Osteocyte (in vitro differentiated cells): ENCODE measurements around the gene DDOST. TPM values are rescaled to one million over a fixed set of nuclear protein-coding genes. Genes with fewer than 3 reads are reported as not detected.

Source experiments
- DNase-seq: peaks from one replicate; pipeline ENCODE4 v3.0.0; 2021; ENCODE audit warnings: mixed read lengths; ENCODE audit not compliant: unreplicated experiment; ENCODE audit errors: extremely low spot score
- H3K27ac Mint-ChIP-seq: one replicate; pipeline ENCODE4 v1.8.0; 2021; ENCODE audit warnings: mild to moderate bottlenecking, mixed read lengths; ENCODE audit not compliant: unreplicated experiment
- H3K27me3 Mint-ChIP-seq: one replicate; pipeline ENCODE4 v1.8.0; 2021; ENCODE audit warnings: mixed read lengths; ENCODE audit not compliant: unreplicated experiment
- H3K36me3 Mint-ChIP-seq: one replicate; pipeline ENCODE4 v1.8.0; 2021; ENCODE audit warnings: mixed read lengths; ENCODE audit not compliant: unreplicated experiment
- H3K4me1 Mint-ChIP-seq: one replicate; pipeline ENCODE4 v1.8.0; 2021; ENCODE audit warnings: mixed read lengths; ENCODE audit not compliant: unreplicated experiment
- H3K4me3 Mint-ChIP-seq: one replicate; pipeline ENCODE4 v1.8.0; 2021; ENCODE audit warnings: mild to moderate bottlenecking, moderate library complexity, mixed read lengths; ENCODE audit not compliant: unreplicated experiment
- H3K9me3 Mint-ChIP-seq: one replicate; pipeline ENCODE4 v1.8.0; 2021; ENCODE audit warnings: mixed read lengths; ENCODE audit not compliant: unreplicated experiment
- total RNA-seq: library from RNA; stranded (reverse); gene quantifications from 2 replicates; pipeline ENCODE4 v1.2.1, GENCODE V29; 2021
- TF ChIP-seq, protein P1 (sequence below): fragments of 200-600 bp; sonication (generic); IDR thresholded peaks from 2 replicates; pipeline ENCODE4 v1.5.0; 2021; ENCODE audit warnings: antibody characterized with exemption, mild to moderate bottlenecking, moderate library complexity

DDOST gene
- total RNA-seq, 1 donor from 2014 or later, result 267 TPM

DNA sequence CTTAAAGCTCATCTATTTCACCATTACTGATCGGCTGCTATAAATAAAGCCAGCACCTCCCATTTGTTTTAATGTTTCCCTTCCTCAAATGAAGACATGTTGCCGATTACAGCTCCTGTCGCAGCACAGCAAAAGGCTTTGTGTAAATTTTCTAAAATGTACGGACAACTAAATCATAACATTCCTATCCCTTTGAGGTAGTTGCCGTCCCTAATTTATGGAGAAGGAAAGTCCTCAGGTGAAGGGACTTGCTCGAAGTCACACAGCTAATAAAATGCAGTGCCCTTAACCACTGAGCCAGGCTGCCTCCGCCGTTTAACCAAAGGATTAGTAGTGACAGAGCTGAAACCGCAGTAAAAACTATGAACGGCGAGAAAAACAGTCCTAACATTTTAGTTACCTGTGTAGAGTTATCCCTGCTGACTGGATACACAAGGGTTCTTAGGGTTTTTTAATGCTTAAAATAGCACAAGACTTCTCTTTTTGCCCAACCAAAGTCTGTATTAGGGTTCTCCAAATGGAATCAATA lies 27.0 kb downstream of the DDOST start:
- Mint-ChIP-seq H3K27ac (peak overlapping the region; percentile 74), H3K4me3 (peak overlapping the region; percentile 83), H3K4me1 (peaks cover 25% of the 10 kb centered on the region), H3K9me3 (no peaks in the 10 kb centered on the region), H3K27me3 (no peaks in the 10 kb centered on the region), H3K36me3 (peaks cover 15% of the 10 kb centered on the region)
- TF ChIP-seq, protein P1, sequence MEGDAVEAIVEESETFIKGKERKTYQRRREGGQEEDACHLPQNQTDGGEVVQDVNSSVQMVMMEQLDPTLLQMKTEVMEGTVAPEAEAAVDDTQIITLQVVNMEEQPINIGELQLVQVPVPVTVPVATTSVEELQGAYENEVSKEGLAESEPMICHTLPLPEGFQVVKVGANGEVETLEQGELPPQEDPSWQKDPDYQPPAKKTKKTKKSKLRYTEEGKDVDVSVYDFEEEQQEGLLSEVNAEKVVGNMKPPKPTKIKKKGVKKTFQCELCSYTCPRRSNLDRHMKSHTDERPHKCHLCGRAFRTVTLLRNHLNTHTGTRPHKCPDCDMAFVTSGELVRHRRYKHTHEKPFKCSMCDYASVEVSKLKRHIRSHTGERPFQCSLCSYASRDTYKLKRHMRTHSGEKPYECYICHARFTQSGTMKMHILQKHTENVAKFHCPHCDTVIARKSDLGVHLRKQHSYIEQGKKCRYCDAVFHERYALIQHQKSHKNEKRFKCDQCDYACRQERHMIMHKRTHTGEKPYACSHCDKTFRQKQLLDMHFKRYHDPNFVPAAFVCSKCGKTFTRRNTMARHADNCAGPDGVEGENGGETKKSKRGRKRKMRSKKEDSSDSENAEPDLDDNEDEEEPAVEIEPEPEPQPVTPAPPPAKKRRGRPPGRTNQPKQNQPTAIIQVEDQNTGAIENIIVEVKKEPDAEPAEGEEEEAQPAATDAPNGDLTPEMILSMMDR, result no peak
- no peak for DNase-seq

DNA sequence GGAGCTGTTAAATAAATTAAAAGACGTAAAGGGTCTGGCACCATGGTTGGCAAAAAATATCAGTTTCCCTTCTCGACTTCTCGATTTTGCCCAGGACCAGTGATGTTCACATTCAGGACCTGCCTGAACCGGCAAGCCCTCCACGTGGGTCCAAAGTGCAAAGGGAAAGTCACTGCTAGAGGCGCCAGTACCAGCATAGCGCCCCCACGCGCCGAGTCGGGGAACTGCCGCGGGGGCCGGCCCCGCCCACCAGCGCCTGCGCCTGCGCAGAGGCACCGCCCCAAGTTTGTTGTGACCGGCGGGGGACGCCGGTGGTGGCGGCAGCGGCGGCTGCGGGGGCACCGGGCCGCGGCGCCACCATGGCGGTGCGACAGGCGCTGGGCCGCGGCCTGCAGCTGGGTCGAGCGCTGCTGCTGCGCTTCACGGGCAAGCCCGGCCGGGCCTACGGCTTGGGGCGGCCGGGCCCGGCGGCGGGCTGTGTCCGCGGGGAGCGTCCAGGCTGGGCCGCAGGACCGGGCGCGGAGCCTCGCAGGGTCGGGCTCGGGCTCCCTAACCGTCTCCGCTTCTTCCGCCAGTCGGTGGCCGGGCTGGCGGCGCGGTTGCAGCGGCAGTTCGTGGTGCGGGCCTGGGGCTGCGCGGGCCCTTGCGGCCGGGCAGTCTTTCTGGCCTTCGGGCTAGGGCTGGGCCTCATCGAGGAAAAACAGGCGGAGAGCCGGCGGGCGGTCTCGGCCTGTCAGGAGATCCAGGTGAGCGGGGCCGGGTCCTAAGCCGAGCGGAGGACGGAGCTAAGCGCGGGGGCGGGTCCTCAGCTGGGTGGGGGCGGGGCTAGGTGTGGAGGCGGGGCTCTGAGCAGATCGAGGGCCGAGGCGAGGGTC lies 27.7 kb downstream of the DDOST start, which contains the start of gene PINK1:
TSS of gene PINK1 (plus strand) at position 269 of the 875 bp plus-strand sequence. CDS start at position 360, 91 bp downstream.
- Mint-ChIP-seq H3K27me3 (no peaks in the 10 kb centered on the region), H3K4me3 (peak within 1 kb of the TSS; percentile 83), H3K36me3 (peaks cover 8% of the 10 kb centered on the region), H3K4me1 (peaks cover 25% of the 10 kb centered on the region), H3K9me3 (no peaks in the 10 kb centered on the region), H3K27ac (peak within 1 kb of the TSS; percentile 74)
- TF ChIP-seq, protein P1, result peak; percentile 99
- peak; percentile 95 for DNase-seq

DNA sequence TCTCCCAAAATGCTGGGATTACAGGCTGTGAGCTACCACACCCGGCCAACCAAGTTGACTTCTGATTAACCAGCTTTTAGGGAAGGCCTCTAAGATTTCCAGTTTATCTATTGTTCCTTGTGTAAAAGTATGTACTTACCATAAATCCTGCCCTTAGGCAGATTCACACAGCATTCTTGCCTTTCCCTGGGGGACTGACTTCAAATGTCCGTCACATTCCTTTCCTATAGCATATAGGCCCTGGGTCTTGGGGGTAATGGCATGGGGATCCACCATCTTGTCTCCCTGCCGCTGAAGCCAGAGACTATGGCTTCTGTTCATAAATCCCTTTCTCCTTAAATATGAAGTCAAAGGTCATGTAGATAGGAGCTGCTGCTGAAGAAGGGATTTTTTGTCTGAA lies 28.8 kb downstream of the DDOST start:
- peaks cover 25% of the 10 kb centered on the region for H3K4me1 Mint-ChIP-seq
- H3K27ac Mint-ChIP-seq, result peak overlapping the region; percentile 74
- no peaks in the 10 kb centered on the region for H3K36me3 Mint-ChIP-seq
- TF ChIP-seq, protein P1, result no peak
- DNase-seq, result no peak
- H3K4me3 Mint-ChIP-seq, result peak overlapping the region; percentile 69
- H3K27me3 Mint-ChIP-seq, result no peaks in the 10 kb centered on the region
- H3K9me3 Mint-ChIP-seq, result no peaks in the 10 kb centered on the region

DNA sequence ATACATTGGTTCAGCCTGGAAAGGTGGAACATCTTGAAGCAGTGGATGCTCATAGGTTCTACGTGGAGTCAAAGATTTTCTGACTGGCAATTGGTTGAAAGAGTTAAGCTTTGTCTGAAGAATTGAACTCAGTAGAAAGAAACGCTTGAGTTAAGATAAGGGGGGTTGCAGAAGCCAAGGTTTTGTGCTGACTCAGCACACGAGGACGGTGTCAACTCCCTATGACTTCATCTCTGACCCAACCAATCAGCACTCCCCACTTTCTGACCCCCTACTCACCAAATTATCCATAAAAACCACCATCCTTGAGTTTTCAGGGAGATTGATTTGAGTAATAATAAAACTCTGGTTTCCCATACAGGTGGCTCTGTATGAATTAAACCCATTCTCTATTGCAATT lies 30.4 kb downstream of the DDOST start:
- Mint-ChIP-seq H3K4me3 (no peak overlapping the region), H3K27ac (no peak overlapping the region), H3K4me1 (peaks cover 25% of the 10 kb centered on the region), H3K27me3 (no peaks in the 10 kb centered on the region), H3K9me3 (no peaks in the 10 kb centered on the region), H3K36me3 (no peaks in the 10 kb centered on the region)
- no peak for DNase-seq
- TF ChIP-seq, protein P1, result no peak

DNA sequence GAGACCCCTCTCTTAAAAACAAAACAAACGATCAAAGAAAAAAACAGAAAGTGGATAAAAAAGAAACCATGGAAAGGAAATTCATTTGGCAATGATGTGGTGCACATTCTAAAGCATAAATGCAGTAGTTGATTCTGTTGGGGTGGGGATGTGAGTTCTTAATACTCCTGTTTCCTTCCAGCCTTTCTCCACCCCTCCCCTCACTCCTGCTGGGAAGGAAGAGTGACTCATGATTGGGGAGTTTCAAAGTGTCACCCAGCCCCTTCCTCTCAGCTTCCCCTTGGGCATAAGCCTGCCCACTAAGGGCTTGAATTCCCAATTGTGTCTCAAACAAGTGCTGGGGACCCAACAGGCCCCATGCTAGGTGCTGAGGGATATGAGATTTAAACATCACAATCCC lies 34.6 kb downstream of the DDOST start:
- Mint-ChIP-seq H3K27me3 (no peaks in the 10 kb centered on the region), H3K9me3 (no peaks in the 10 kb centered on the region), H3K4me1 (no peaks in the 10 kb centered on the region), H3K4me3 (no peak overlapping the region), H3K36me3 (no peaks in the 10 kb centered on the region), H3K27ac (no peak overlapping the region)
- TF ChIP-seq, protein P1, result no peak
- DNase-seq, result no peak
